Measurements from ENCODE around the gene NDUFB8.

- TF ChIP-seq REST (IDR thresholded peaks at IDR 0.05; ENCODE audit: insufficient read depth in 1 of 2, low read depth in 2 of 2, low read length in 2 of 2): no peak
- TF ChIP-seq TAF1 (IDR thresholded peaks at IDR 0.05; ENCODE audit: borderline replicate concordance, insufficient read depth, low read length): no peak
- TF ChIP-seq POLR2AphosphoS5 (IDR thresholded peaks at IDR 0.05; ENCODE audit: low read depth, low read length): no peak
- no peak for TF ChIP-seq SIN3A (IDR thresholded peaks at IDR 0.05; ENCODE audit: borderline replicate concordance, insufficient read depth, low read length)
These were observed 38.2 kb upstream of the NDUFB8 start for GRCh38 chr10:100567826-100568225.

Data from PFSK-1 (cell line).